DMS79 (cell line): ENCODE data around the gene CDX2.

Experiments used
- DNase-seq: peaks from one replicate; lab custom pipeline; 2025; lab: John Stamatoyannopoulos, UW

Gene CDX2

DNA sequence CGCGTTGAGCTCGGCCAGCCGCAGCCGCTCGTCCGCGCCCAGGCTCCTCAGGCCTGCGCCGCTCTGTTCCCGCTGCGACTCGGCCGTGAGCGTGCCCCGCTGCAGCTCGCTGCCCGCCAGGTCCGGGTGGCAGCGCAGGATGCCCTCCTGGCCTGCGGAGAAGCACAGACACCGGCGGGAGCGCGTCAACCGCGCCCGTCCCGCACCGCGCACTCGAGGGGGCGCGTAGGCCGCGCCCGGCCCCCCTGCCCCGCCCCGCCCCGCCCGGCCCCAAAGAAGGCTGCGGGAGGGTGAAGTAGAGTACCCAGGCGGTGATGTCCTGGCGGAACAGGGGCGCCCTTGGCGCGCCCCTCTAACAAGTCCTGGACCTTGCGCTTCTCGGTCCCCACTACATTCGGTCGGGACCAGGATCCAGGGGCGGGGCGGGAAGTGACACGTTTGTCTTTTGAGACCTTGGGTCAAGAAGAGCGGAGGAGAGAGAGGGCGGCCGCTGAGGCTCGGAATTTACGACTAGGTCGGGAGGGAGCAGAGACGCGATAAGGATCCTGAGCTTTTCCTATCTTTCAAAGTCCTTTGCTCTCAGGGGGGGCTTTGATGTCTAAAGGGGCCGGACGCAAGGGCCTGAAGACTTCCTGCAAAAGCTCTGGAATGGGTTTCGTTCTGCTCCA lies 9.3 kb upstream of the CDX2 start:
- DNase-seq: no peak

DNA sequence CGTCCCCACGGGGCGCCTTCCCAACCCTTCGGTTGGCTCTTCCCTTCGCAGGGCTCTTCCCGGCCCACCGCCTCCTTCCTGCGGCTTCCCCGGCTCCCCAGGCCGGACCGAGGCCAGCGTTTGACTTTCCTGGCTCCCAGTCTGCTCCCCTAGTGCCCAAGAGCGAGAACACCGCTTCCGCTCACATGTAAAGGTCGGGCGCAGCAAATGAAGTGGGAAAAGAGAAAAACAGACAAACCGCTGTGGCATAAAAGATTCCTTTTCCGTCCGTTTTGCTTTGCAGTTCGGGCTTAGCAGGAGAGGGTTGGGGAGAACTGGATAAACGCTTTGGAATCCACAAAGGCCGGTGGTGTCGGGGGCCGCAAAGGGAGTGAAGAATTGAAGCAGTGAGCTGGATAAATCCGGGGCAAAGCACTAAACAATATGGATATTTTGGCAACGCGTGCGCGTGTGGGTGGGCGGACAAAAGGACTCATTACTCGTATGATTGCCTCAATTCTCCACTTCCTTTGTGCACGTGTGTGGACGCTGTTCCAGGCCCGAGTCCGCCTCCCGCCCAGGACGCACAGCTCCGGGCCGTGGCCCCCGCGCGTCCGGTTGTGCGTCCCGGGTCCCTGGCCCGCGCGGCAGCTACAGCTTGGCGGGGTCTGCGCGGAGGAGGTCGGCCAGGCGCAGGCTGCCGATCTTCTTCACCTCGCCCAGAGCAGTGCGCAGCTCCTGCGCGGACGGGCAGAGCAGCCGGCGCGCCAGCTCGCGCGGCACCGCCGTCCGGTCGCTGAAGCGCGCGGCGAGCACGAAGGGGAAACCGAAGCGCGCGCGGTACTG lies 8.6 kb upstream of the CDX2 start:
- no peak for DNase-seq

DNA sequence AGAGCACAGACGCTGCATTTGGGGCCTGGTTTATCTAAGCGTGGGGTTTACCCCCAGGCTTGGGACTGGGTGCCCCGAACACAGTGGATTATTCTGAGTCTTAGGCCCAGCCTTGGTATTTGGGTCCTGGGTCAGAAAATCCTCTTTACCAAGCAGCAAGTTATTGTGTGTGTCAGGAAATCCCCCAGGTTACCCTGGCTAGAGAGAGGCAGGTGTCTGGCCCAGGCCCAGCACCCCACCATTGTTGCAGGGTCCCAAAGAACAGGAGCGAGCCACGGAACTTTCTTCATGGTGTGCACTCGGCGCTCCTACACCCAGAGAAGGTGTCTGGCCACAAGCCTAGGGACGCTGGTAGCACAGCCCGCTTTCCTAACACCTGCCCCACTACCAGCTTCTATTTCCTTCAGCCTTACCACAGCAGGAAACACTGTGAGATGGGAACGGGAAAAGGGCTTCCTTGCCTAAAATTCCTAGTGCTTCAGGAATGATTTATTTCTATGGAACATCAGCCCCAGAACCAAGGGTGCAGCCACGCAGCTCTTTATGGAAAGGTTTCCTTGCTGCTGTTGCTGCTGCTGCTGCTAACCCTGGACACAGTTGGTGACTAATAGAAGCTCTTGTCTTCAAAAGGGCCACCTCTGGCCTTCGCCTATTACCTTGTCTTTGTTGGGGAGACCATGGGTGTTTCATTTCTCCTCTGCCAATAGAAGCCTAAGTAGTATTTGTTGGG lies 7.4 kb upstream of the CDX2 start:
- no peak for DNase-seq

- DNase-seq: no peak
These were observed 6.6 kb upstream of the CDX2 start for GRCh38 chr13:27975564-27976361.

- DNase-seq: no peak
These were observed 5.0 kb upstream of the CDX2 start for GRCh38 chr13:27973961-27974662.

- DNase-seq: no peak
These were observed 4.2 kb upstream of the CDX2 start for GRCh38 chr13:27973291-27973690.

DNA sequence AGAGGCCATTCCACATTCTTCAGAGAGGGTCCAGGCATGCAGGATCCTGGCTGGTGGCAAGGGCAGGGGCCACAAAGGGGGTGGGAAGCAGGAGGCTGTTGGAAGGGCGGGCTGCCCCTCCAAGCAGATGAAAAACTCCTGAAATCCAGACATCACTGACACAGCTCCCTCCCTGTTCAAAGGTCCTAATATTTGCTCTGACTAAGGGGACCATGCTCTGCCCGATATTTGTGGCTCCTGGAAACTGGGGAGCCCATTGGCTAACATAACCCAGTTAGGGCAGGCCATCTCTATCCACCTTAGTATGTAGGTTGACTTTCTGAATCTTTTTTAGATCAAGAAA lies 3.3 kb upstream of the CDX2 start:
- no peak for DNase-seq

DNA sequence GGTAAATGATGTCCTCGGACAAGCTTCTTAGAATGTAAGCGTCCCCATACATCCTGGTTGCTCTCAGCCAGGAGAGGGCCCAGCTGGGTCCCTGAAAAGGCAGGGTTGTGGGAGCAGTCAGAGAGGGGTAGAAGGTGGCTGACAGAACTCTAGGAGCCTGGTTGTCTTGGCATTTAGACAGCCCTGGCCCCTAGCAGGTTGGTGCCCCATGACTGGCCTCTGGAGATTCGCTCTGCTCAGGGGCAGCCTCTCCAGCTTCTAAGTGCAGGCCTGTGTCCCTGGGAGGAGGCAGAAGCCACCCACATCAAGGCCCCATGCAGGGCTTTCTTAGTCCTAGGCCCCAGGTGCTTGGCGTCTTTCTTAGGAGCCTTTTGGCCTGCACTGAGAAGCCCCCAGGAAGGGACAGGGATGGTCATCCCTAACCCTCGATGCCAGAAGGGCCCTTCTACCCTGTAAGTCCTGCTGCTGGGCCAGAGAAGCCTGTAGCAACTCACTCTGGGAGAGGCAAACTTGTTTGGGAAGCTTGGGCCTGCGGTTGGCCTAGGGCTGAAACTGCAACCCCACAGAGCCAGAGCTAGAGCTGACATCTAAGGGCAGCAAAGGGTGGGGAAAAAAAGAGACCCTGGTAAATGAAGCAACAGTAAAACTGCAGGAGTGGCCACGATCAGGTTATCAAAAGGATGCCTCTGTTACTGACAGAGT lies 2.8 kb upstream of the CDX2 start:
- no peak for DNase-seq

- no peak for DNase-seq
These were observed 2.1 kb upstream of the CDX2 start for GRCh38 chr13:27971236-27971645.

- no peak for DNase-seq
These were observed 1.5 kb upstream of the CDX2 start for GRCh38 chr13:27970382-27971235.

DNA sequence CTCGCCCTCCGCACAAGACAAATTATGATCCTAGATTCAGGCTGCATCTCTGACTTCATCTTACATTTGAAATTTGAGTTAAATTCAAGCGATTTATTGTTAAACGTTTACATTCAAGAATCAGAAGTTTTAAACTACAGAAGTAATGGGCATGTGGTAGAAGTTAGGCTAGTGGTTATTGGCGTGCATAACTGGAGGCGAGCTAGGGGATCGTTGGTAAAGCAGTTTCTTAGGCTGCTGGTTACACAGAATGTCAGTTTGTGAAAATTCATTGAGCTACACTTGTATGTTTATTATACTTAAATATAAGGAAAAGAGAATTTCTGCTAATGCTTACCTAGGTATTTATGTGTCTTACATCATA lies 733 bp upstream of the CDX2 start:
- DNase-seq: no peak

DNA sequence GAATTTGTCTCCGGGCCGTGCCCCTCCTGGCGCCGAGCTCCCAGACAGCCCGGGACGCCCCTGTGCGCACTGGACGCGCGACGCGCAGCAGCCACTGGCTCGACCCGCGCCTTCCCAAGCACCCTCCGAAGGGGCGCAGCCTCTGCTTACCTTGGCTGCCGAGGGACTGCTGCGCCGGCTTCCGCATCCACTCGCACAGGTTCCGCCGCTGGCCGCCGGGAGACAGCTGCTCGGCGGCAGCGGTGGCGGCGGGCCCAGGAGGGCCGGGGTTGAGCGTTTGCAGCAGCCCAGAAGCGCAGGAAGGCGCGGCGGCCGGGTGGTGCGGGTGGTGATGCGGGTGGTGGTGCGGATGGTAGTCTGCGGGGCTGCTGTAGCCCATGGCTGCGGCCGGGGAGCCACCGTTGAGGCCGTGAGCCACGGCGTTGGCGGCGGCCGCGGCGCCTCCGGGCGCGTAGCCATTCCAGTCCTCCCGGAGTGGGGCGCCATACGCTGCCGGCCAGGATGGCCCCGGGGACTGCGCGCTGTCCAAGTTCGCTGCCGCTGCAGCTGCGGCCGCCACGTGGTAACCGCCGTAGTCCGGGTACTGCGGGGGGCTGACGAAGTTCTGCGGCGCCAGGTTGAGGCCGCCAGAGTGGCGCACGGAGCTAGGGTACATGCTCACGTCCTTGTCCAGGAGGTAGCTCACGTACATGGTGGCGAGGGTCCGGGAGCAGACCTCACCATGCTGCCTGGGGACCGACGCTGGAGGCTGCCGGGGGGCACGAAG lies 616 bp downstream of the CDX2 start:
- no peak for DNase-seq

DNA sequence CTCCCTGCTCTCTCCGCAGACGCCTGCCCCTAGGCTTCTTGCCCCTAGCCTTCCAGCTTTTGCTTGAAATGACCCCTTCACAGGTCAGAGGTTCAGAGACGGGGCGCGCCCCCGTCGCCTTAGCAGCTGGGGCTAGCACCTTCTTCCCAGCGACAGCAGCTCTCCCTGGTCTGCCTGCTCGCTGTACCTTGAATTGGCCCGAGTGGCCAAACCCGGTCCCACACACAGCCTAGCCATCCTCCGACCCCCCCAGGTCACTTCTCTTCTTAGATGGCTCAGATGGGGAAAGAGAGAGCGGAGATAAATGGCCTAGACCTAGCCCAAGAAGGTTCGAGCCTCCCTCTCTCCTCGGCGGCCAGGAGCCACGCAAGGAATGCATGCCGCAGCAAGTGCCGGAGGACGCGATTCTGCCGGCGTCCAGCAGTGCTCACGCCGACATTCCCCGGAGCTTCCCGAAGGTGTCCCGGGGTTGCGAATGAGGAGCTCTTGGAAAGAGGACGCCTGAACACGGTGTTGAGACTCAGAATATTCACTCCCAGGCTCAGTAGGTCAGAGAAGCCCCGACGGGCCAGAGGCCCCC lies 1.3 kb downstream of the CDX2 start:
- no peak for DNase-seq

GRCh38 chr13:27967203-27967735 lies 1.8 kb downstream of the CDX2 start:
- no peak for DNase-seq

GRCh38 chr13:27966641-27967202 lies 2.4 kb downstream of the CDX2 start:
- no peak for DNase-seq

GRCh38 chr13:27965740-27966640 lies 3.1 kb downstream of the CDX2 start:
- no peak for DNase-seq

- no peak for DNase-seq
These were observed 3.8 kb downstream of the CDX2 start for GRCh38 chr13:27965343-27965739.
